ENCODE measurements around the gene TMEM163.

DNA sequence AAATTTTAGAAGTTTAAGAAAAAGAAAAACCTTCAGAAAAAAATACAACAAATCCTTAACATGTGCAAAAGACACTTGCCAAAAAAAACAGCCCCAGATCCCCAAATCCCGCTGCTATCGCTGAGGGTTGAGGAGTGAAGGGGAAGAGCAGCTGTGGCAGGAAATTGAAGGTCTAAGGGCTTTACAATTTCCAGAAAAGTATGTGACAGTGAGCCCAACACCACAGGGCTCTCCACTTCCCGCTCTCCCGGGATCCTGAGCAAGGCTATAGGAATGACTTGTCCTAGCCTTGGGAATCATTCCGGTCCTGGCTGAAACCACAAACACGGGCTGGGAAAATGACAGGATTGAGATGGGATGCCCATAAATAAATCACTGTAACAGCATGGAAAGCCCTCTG, 191.4 kb downstream of the TMEM163 start:
- TF ChIP-seq POLR2AphosphoS5 (IDR thresholded peaks at IDR 0.05) (no peak), EZH2 (IDR thresholded peaks at IDR 0.05; ENCODE audit: borderline replicate concordance, insufficient read depth, low read length, poor library complexity, severe bottlenecking) (no peak), EP300 (conservative IDR thresholded peaks at IDR 0.05; ENCODE audit: poor library complexity, severe bottlenecking) (no peak), SMC3 (conservative IDR thresholded peaks at IDR 0.05; ENCODE audit: poor library complexity) (no peak), TAF1 (IDR thresholded peaks at IDR 0.05; ENCODE audit: low read depth) (no peak), RAD21 (conservative IDR thresholded peaks at IDR 0.05) (no peak)
- TF ChIP-seq, protein P1, sequence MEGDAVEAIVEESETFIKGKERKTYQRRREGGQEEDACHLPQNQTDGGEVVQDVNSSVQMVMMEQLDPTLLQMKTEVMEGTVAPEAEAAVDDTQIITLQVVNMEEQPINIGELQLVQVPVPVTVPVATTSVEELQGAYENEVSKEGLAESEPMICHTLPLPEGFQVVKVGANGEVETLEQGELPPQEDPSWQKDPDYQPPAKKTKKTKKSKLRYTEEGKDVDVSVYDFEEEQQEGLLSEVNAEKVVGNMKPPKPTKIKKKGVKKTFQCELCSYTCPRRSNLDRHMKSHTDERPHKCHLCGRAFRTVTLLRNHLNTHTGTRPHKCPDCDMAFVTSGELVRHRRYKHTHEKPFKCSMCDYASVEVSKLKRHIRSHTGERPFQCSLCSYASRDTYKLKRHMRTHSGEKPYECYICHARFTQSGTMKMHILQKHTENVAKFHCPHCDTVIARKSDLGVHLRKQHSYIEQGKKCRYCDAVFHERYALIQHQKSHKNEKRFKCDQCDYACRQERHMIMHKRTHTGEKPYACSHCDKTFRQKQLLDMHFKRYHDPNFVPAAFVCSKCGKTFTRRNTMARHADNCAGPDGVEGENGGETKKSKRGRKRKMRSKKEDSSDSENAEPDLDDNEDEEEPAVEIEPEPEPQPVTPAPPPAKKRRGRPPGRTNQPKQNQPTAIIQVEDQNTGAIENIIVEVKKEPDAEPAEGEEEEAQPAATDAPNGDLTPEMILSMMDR (IDR thresholded peaks at IDR 0.05; ENCODE audit: poor library complexity, severe bottlenecking) = no peak
- TF ChIP-seq, protein P2, sequence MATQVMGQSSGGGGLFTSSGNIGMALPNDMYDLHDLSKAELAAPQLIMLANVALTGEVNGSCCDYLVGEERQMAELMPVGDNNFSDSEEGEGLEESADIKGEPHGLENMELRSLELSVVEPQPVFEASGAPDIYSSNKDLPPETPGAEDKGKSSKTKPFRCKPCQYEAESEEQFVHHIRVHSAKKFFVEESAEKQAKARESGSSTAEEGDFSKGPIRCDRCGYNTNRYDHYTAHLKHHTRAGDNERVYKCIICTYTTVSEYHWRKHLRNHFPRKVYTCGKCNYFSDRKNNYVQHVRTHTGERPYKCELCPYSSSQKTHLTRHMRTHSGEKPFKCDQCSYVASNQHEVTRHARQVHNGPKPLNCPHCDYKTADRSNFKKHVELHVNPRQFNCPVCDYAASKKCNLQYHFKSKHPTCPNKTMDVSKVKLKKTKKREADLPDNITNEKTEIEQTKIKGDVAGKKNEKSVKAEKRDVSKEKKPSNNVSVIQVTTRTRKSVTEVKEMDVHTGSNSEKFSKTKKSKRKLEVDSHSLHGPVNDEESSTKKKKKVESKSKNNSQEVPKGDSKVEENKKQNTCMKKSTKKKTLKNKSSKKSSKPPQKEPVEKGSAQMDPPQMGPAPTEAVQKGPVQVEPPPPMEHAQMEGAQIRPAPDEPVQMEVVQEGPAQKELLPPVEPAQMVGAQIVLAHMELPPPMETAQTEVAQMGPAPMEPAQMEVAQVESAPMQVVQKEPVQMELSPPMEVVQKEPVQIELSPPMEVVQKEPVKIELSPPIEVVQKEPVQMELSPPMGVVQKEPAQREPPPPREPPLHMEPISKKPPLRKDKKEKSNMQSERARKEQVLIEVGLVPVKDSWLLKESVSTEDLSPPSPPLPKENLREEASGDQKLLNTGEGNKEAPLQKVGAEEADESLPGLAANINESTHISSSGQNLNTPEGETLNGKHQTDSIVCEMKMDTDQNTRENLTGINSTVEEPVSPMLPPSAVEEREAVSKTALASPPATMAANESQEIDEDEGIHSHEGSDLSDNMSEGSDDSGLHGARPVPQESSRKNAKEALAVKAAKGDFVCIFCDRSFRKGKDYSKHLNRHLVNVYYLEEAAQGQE (IDR thresholded peaks at IDR 0.05; ENCODE audit: borderline replicate concordance) = no peak
